Right ventricle myocardium inferior (tissue), 1 donor: ENCODE measurements around the gene LAMP2. TPM values are rescaled to one million over a fixed set of nuclear protein-coding genes. Genes with fewer than 3 reads are reported as not detected.

Source experiments
- ATAC-seq: fragments of 200-7000 bp; cut with Tn5 transposase; one replicate; pipeline ENCODE4 v1.9.1; 2020; ENCODE audit warnings: mild to moderate bottlenecking, moderate library complexity
- DNase-seq: peaks from one replicate; pipeline ENCODE4 v3.0.0; 2021; ENCODE audit errors: missing footprints
- intact Hi-C: fragments of 100-400 bp; cut with DNase I; formaldehyde crosslinking; loops from one replicate; pipeline ENCODE4 v1.11.0; 2022
- total RNA-seq: library from RNA; stranded (reverse); fragmentation: NEBNext Ultra II Directional; extraction: Animal tissue kit (Norgen Biotek cat#: 25700); gene quantifications from one replicate; pipeline ENCODE4 v1.2.1, GENCODE V29; 2021
- donor health status: DM: no; HTN: yes; CAD: no; lungs with severe emphysema.

The LAMP2 gene
- total RNA-seq, 1 donor from 2014 or later, result 55.7 TPM

DNA sequence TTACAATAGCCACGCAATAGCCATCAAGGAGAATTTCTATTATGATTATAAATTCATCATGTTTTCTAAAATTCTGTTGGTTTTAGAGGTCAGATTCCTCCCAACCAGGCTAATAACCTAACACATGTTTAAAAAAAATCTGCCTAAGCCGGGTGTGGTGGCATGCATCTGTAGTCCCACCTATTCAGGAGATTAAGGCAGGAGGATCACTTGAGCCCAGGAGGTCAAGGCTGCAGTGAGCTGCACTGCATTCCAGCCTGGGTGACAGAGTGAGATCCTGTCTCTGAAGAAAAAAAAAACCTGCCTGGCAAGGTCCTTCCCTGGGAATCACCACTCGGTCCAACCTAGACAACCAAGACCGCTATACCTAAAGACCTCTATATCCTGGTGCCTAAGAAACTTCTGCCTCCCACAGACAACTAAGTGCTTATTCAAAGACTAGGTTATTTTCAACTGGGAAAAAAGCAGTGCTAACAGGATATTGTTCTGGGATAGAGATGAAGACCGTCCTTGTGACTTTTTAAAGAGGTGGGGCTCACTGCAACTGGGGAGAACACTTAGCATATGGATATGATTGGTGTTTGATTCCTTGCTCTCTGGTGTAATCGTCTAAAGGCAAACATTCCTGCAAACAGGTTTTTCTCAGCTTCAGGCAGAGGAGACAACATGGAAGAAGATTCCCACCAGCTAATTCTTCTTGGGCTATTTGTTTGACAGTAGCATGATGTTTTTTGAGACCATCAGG is 89.0 kb downstream of the LAMP2 start:
- DNase-seq (no peak), ATAC-seq (no peak)
- intact Hi-C loops, result no loop called here

DNA sequence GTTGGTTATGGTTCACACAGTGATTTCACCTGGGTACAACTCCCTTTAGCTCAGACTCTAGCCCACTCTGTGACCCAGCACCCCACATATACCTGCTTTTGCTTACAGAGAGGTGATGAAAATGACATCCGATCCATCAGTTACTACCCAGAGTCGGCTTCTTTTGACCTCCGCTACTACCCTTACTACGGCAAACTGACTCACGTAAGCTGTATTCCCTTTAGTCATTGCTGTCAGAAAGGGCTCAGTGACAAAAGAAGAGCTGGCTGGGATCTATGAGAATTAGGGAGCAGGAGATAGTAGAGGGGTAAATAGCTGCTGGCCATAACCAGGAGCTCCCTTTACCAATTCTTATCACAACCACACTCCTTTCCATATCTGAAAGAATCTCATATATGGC is 90.5 kb downstream of the LAMP2 start:
- intact Hi-C loops, result no loop called here
- DNase-seq (no peak), ATAC-seq (no peak)

Other genes with a start within 250 kb of the LAMP2 start
- gene ZBTB33, start 218.5 kb downstream of the LAMP2 start, total RNA-seq, result 6.8 TPM
- 0.97 TPM for gene TMEM255A, start 157.8 kb downstream of the LAMP2 start, total RNA-seq
- not detected for gene ATP1B4, start 107.2 kb downstream of the LAMP2 start, total RNA-seq
- gene CUL4B, start 91.7 kb upstream of the LAMP2 start, total RNA-seq, result 18.3 TPM
- 33.8 TPM for gene MCTS1, start 134.8 kb upstream of the LAMP2 start, total RNA-seq
- 16.8 TPM for gene C1GALT1C1, start 160.8 kb upstream of the LAMP2 start, total RNA-seq